Activated naive CD4-positive, alpha-beta T cell treated with anti-CD3 and anti-CD28 coated beads, Interleukin-2, amount 50 U/mL, for 72 hours (primary cell): ENCODE results near the gene TLR7. TPM values are rescaled to one million over a fixed set of nuclear protein-coding genes. Genes with fewer than 3 reads are reported as not detected.

Experiments
- ATAC-seq, 2 donors: fragments of 150-1000 bp; cut with Tn5 transposase; 2 replicates each; pipeline ENCODE4 v1.10.0; 2021; ENCODE audit warnings: mild to moderate bottlenecking in 2 of 2, moderate library complexity in 2 of 2
- DNase-seq, 2 donors: peaks; one replicate each; pipeline ENCODE4 v3.0.0; 2021 to 2022; ENCODE audit warnings: low spot score in 2 of 2
- H3K27ac Mint-ChIP-seq, 2 donors: one replicate each; pipeline ENCODE4 v1.8.0; 2022; ENCODE audit warnings: mild to moderate bottlenecking in 2 of 2, mixed read lengths in 2 of 2
- H3K36me3 Mint-ChIP-seq, 2 donors: one replicate each; pipeline ENCODE4 v1.8.0; 2022; ENCODE audit warnings: mixed read lengths in 2 of 2
- H3K9me3 Mint-ChIP-seq, 2 donors: one replicate each; pipeline ENCODE4 v1.8.0; 2022; ENCODE audit warnings: mixed read lengths in 2 of 2
- total RNA-seq, 2 donors: library from RNA; stranded (reverse); gene quantifications; one replicate each; pipeline ENCODE4 v1.2.3, GENCODE V29; 2022

TLR7 gene
- total RNA-seq, 2 donors from 2014 or later = 0.04 TPM; not detected in 1

DNA sequence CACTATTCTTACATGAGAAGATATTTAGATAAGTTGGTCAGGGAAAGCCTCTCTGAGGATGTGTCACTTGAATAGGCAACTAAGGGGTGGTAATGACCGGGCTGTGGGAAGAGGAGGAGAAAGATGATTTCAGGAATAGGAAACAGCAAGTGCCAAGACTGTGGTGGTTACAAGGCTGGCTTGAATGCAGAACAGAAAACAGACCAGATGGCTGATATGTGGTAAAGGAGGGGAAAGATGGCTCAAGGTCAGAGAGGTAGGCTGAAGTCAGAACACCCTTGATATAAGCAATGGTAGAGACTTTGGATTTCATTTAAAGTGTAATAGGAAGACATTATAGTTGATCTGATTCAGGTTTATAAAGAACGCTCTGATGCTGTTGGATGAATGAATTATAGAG lies 15.0 kb downstream of the TLR7 start:
- Mint-ChIP-seq H3K9me3 (no peaks in the 10 kb centered on the region), H3K36me3 (no peaks in the 10 kb centered on the region), H3K27ac (no peak overlapping the region)
- DNase-seq (no peak), ATAC-seq (no peak)

DNA sequence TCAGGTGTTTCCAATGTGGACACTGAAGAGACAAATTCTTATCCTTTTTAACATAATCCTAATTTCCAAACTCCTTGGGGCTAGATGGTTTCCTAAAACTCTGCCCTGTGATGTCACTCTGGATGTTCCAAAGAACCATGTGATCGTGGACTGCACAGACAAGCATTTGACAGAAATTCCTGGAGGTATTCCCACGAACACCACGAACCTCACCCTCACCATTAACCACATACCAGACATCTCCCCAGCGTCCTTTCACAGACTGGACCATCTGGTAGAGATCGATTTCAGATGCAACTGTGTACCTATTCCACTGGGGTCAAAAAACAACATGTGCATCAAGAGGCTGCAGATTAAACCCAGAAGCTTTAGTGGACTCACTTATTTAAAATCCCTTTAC lies 18.6 kb downstream of the TLR7 start:
- no peaks in the 10 kb centered on the region for H3K36me3 Mint-ChIP-seq
- H3K9me3 Mint-ChIP-seq = no peaks in the 10 kb centered on the region
- ATAC-seq = no peak
- H3K27ac Mint-ChIP-seq = no peak overlapping the region
- no peak for DNase-seq

DNA sequence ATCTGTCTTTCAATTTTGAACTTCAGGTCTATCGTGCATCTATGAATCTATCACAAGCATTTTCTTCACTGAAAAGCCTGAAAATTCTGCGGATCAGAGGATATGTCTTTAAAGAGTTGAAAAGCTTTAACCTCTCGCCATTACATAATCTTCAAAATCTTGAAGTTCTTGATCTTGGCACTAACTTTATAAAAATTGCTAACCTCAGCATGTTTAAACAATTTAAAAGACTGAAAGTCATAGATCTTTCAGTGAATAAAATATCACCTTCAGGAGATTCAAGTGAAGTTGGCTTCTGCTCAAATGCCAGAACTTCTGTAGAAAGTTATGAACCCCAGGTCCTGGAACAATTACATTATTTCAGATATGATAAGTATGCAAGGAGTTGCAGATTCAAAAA lies 19.7 kb downstream of the TLR7 start:
- DNase-seq (no peak), ATAC-seq (no peak)
- no peak overlapping the region for H3K27ac Mint-ChIP-seq
- no peaks in the 10 kb centered on the region for H3K36me3 Mint-ChIP-seq
- no peaks in the 10 kb centered on the region for H3K9me3 Mint-ChIP-seq

GRCh38 chrX:12887141-12887540 lies 20.3 kb downstream of the TLR7 start:
- H3K36me3 Mint-ChIP-seq = no peaks in the 10 kb centered on the region
- ATAC-seq (no peak), DNase-seq (no peak)
- H3K27ac Mint-ChIP-seq = no peak overlapping the region
- no peaks in the 10 kb centered on the region for H3K9me3 Mint-ChIP-seq

DNA sequence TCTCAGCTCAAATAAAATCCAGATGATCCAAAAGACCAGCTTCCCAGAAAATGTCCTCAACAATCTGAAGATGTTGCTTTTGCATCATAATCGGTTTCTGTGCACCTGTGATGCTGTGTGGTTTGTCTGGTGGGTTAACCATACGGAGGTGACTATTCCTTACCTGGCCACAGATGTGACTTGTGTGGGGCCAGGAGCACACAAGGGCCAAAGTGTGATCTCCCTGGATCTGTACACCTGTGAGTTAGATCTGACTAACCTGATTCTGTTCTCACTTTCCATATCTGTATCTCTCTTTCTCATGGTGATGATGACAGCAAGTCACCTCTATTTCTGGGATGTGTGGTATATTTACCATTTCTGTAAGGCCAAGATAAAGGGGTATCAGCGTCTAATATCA lies 20.9 kb downstream of the TLR7 start:
- Mint-ChIP-seq H3K36me3 (no peaks in the 10 kb centered on the region), H3K27ac (no peak overlapping the region), H3K9me3 (no peaks in the 10 kb centered on the region)
- DNase-seq = no peak
- peak in 1 of 2 donors; percentile 72 for ATAC-seq

DNA sequence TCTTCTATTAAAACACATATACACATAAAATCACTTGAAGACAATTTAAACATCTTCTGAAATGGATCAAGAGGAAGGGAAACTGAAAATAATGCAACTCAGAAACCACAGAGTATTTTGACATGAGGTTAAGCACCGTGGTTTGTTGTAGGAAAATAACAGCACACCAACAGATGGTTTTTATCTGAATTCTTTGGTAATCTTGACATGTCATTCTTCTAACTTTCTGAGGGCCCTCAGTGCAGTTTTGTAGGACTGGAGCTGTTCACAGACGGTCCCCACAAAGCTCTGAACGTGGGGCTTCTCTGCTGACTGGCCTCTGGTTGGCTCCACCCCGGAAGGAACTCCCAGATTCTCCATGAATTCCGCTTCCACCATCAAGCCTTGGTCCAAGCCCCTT lies 23.6 kb downstream of the TLR7 start:
- no peaks in the 10 kb centered on the region for H3K9me3 Mint-ChIP-seq
- no peaks in the 10 kb centered on the region for H3K36me3 Mint-ChIP-seq
- ATAC-seq (peak in 1 of 2 donors; percentile 64), DNase-seq (no peak)
- peak overlapping the region in 1 of 2 donors; percentile 29 for H3K27ac Mint-ChIP-seq

DNA sequence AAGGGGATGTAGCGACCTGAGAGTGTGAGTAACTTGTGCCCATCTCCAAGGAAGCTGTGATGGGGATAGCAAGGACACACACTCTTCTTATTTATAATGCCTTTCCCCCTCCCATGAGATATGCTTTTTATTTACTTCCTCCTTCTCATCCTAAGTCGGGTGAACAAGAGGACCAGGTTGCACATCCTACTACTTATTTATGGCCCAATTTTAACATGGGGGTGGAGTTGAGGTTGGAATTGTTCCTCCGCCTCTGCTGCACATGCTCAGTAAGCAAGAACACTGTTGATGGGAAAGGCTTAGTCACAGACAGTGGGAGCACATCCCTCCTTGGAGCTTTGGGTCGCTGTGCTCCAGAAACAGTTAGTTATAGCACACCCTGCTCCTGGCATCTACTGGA lies 24.3 kb downstream of the TLR7 start:
- Mint-ChIP-seq H3K9me3 (no peaks in the 10 kb centered on the region), H3K36me3 (no peaks in the 10 kb centered on the region), H3K27ac (peak overlapping the region in 1 of 2 donors; percentile 29)
- ATAC-seq (no peak), DNase-seq (no peak)

GRCh38 chrX:12891915-12892506 lies 25.1 kb downstream of the TLR7 start:
- Mint-ChIP-seq H3K36me3 (no peaks in the 10 kb centered on the region), H3K9me3 (no peaks in the 10 kb centered on the region), H3K27ac (no peak overlapping the region)
- no peak for DNase-seq
- ATAC-seq = peak in 1 of 2 donors; percentile 64

DNA sequence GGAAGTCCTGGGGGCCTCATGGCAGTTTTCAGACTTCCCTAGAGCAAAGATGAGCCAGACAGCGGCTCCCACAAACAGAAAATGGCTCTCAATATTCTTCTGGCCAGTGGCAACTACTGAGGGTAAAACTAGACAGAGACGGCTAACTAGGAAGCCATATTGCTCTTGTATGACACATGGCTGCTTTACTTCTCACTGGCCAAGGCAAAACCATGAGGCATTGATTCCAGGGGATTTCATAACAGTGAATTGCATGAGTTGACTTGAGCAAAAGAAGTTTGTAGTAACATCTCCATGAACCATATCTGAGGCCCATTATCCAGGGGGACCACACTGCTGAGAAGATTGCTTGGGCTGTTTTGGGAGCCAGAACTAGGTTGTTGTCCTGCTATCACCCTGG lies 25.8 kb downstream of the TLR7 start:
- Mint-ChIP-seq H3K9me3 (no peaks in the 10 kb centered on the region), H3K27ac (no peak overlapping the region), H3K36me3 (no peaks in the 10 kb centered on the region)
- ATAC-seq = no peak
- DNase-seq = no peak

- ATAC-seq (peak; percentile 40), DNase-seq (peak in 1 of 2 donors; percentile 39)
- no peaks in the 10 kb centered on the region for H3K9me3 Mint-ChIP-seq
- H3K27ac Mint-ChIP-seq = no peak overlapping the region
- no peaks in the 10 kb centered on the region for H3K36me3 Mint-ChIP-seq
Observed at GRCh38 chrX:12894074-12895030, 27.5 kb downstream of the TLR7 start.

- no peak for DNase-seq
- no peaks in the 10 kb centered on the region for H3K36me3 Mint-ChIP-seq
- no peaks in the 10 kb centered on the region for H3K9me3 Mint-ChIP-seq
- H3K27ac Mint-ChIP-seq = no peak overlapping the region
- no peak for ATAC-seq
Observed at GRCh38 chrX:12895866-12896265, 29.0 kb downstream of the TLR7 start.

DNA sequence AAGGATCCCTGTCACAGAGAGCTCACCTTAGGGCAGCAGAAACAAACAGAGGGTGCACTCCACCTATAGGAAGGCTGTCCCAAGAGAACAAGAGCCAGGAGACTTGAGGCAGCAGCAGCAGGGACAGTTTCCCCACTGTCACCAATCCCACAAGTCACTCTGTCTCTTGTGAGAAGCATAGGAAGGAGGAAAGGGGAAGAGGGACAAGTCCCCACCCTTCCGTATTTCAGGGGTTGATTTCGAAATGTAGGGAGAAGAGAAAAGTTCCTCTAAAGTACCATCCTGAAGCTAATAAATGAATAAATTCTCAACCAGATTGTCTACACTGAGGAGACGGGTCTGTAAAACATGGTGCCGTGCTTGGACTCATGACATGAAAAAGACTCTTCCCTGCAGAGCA lies 30.1 kb downstream of the TLR7 start:
- ATAC-seq (no peak), DNase-seq (no peak)
- H3K36me3 Mint-ChIP-seq = no peaks in the 10 kb centered on the region
- H3K27ac Mint-ChIP-seq = no peak overlapping the region
- H3K9me3 Mint-ChIP-seq = no peaks in the 10 kb centered on the region

DNA sequence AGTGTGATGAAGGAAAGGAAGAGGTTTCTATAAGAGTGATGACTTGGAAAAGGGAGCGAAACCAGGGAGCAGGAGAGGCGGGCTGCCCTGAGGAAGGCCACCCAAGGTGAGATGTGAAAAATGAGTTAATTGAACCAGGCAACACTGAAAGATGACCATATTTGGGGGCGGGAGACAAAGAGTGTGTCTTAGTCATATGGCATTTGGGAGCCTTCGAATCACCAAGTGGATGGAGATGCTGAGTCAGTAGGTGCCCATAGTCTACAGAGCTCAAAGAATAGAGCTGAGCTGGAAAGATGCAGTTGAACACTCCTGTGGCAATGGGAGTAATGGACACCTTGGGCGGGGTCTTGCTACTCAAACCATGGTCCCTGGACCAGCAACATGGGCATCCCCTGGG lies 31.2 kb downstream of the TLR7 start:
- ATAC-seq = peak; percentile 87 to 89

GRCh38 chrX:12899506-12899905 lies 32.6 kb downstream of the TLR7 start:
- H3K9me3 Mint-ChIP-seq = no peaks in the 10 kb centered on the region
- H3K27ac Mint-ChIP-seq = no peak overlapping the region
- ATAC-seq (no peak), DNase-seq (no peak)
- H3K36me3 Mint-ChIP-seq = no peaks in the 10 kb centered on the region

More for the DNA sequence above, 31.2 kb downstream of the TLR7 start:
- Mint-ChIP-seq H3K9me3 (no peaks in the 10 kb centered on the region), H3K27ac (no peak overlapping the region), H3K36me3 (no peaks in the 10 kb centered on the region)
- DNase-seq = no peak

DNA sequence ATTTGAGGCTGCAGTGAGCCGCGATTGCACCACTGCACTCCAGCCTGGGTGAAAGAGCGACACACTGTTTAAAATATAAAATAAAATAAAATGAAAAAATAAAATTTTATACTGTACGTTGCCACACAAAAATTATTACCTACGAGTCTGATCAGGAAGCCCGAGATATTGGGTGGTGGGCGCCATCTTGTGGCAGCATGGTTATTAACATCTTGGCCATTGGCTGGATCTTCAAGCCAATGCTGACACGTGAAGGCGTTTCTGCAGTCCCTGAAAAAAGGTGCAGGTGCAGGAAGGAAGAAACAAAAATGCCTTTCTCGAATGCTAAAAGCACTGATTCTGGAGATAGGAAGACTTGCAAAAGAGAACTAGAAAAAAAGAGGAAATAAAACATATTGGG lies 34.6 kb downstream of the TLR7 start:
- peak; percentile 26 to 49 for ATAC-seq

DNA sequence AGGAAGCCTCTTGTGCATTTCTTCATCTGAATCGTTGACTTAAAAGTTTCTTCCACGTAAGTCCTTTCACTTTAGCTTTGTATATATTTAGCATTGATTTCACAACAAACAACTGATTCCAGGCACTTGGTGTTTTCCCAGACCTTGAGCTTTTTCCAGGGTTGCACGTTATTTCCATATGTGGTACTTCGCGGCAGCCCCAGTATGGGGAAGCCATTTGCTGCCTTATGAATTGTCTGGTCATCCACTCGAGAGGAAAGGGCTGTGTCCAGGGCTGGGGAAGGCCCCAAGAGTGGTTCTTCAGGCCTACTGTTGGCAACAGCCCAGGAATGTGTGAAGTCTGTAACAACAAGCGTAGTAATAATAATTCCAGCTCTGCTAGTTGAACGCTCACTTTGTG lies 36.8 kb downstream of the TLR7 start:
- no peaks in the 10 kb centered on the region for H3K9me3 Mint-ChIP-seq
- DNase-seq (no peak), ATAC-seq (no peak)
- H3K27ac Mint-ChIP-seq = no peak overlapping the region
- no peaks in the 10 kb centered on the region for H3K36me3 Mint-ChIP-seq

More for the DNA sequence above, 34.6 kb downstream of the TLR7 start:
- no peak overlapping the region for H3K27ac Mint-ChIP-seq
- no peaks in the 10 kb centered on the region for H3K9me3 Mint-ChIP-seq
- DNase-seq = peak; percentile 56 to 61
- H3K36me3 Mint-ChIP-seq = no peaks in the 10 kb centered on the region

DNA sequence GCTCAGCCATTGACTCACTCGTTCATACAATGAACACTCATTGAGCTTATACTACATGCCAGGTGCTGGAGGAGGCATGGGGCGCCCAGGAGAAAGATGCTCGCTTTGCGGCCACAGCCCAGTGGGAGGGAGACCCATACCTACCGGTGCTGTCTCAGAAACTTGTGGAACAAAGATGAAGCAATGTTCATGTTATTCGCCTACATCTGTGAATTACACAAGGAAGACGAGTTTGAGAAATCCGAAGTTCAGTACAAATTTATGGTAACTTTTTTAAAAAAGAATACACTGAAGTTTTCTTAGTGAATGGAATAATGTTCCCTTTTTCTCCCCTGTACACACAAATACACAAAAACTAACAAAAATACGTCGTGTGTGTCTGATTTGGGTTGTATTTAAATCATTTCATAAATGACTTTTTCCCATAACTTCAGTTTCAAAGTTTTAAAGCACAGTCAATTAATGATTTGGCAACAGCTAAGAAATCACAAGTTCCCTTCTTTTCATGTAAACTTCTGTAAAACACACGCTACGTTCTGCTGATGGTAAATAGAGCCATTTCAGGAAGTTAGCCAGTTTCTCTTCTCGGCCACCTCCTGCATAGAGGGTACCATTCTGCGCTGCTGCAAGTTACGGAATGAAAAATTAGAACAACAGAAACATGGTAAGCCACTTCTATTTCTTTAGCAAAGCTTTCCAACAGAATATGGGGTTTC lies 39.3 kb downstream of the TLR7 start, which contains the start of gene TLR8:
Gene TLR8 (plus strand): TSS at position 575 of the 716 bp plus-strand sequence. CDS start 87 bp downstream, at position 662.
- Mint-ChIP-seq H3K36me3 (no peaks in the 10 kb centered on the region), H3K27ac (no peak within 1 kb of the TSS), H3K9me3 (no peaks in the 10 kb centered on the region)
- DNase-seq = no peak
- ATAC-seq = no peak
